K562 (cell line): ENCODE measurements around the gene RPS27. TPM values are rescaled to one million over a fixed set of nuclear protein-coding genes. Genes with fewer than 3 reads are reported as not detected.

Experiments
- ATF1 ChIP-seq, 2 experiments: fragments of 450-650 bp in 1 of 2; IDR thresholded peaks; 2 replicates each; pipeline ENCODE4 v1.6.1; 2016; ENCODE audit warnings: missing compliant biosample characterization in 1 of 2, missing genetic modification characterization in 1 of 2
- ATF7 ChIP-seq: fragments of 450-650 bp; IDR thresholded peaks from 2 replicates; pipeline ENCODE4 v1.7.1; 2014; ENCODE audit warnings: mild to moderate bottlenecking, moderate library complexity
- BACH1 ChIP-seq: fragments of 200-800 bp; sonication (Bioruptor generic); IDR thresholded peaks from 2 replicates; pipeline ENCODE4 v1.6.1; 2016; ENCODE audit warnings: missing genetic modification characterization, missing compliant biosample characterization
- BRCA1 ChIP-seq, 2 experiments: fragments of 450-650 bp in 1 of 2; sonication (generic) in 1 of 2; formaldehyde crosslinking in 1 of 2; IDR thresholded peaks; 2 replicates each; pipeline versions ENCODE4 v1.5.0 to v1.6.1; 2017 to 2020; ENCODE audit warnings: mild to moderate bottlenecking in 1 of 2, missing genetic modification reagents in 1 of 2
- GTF2A2 ChIP-seq: IDR thresholded peaks from 2 replicates; pipeline ENCODE4 v1.6.1; 2016; ENCODE audit warnings: mild to moderate bottlenecking, missing genetic modification characterization, missing compliant biosample characterization
- HDAC2 ChIP-seq: fragments of 450-650 bp; IDR thresholded peaks from 2 replicates; pipeline ENCODE4 v1.6.1; 2016; ENCODE audit warnings: mild to moderate bottlenecking
- JUND ChIP-seq, 2 experiments: IDR thresholded peaks; 2 replicates in 1 of 2; 3 replicates in 1 of 2; pipeline ENCODE4 v1.6.1; 2011; ENCODE audit warnings: borderline replicate concordance in 2 of 2, low read depth in 2 of 2, low read length in 2 of 2, improper control_type of control experiment in 1 of 2, missing biosample characterization in 1 of 2, missing genetic modification characterization in 1 of 2, missing genetic modification reagents in 1 of 2
- KDM1A ChIP-seq, 2 experiments: fragments of 450-650 bp; IDR thresholded peaks; 2 replicates each; pipeline ENCODE4 v1.6.1; 2016; ENCODE audit warnings: mild to moderate bottlenecking in 2 of 2
- KLF13 ChIP-seq: fragments of 450-650 bp; IDR thresholded peaks from 2 replicates; pipeline ENCODE4 v1.6.1; 2016; ENCODE audit warnings: missing genetic modification characterization, low read depth, mild to moderate bottlenecking, missing compliant biosample characterization, moderate library complexity, borderline replicate concordance
- MCM3 ChIP-seq: fragments of 450-650 bp; IDR thresholded peaks from 2 replicates; pipeline ENCODE4 v1.6.1; 2016
- NCOA2 ChIP-seq, 2 experiments: fragments of 450-650 bp; IDR thresholded peaks; 2 replicates each; pipeline ENCODE4 v1.6.1; 2018; ENCODE audit warnings: mild to moderate bottlenecking in 2 of 2, moderate library complexity in 1 of 2; ENCODE audit not compliant: partially characterized antibody in 2 of 2
- SAFB2 ChIP-seq: fragments of 200-400 bp; formaldehyde crosslinking; IDR thresholded peaks from 2 replicates; pipeline ENCODE4 v1.6.1; 2018; ENCODE audit warnings: borderline replicate concordance, low read length, low read depth, moderate library complexity; ENCODE audit not compliant: severe bottlenecking
- SIN3B ChIP-seq: fragments of 450-650 bp; IDR thresholded peaks from 2 replicates; pipeline ENCODE4 v1.6.1; 2017; ENCODE audit warnings: low read depth, mild to moderate bottlenecking, moderate library complexity
- SLC30A9 ChIP-seq: fragments of 250-450 bp; sonication (Bioruptor Pico); IDR thresholded peaks from 2 replicates; pipeline ENCODE4 v1.8.0; 2022; ENCODE audit warnings: mild to moderate bottlenecking, moderate library complexity
- ZBTB17 ChIP-seq: fragments of 450-650 bp; formaldehyde crosslinking; IDR thresholded peaks from 2 replicates; pipeline ENCODE4 v1.4.0; 2020; ENCODE audit warnings: mild to moderate bottlenecking
- ZNF143 ChIP-seq: sonication (generic); formaldehyde crosslinking; IDR thresholded peaks from 2 replicates; pipeline ENCODE4 v1.9.0; 2022; ENCODE audit warnings: mild to moderate bottlenecking, missing genetic modification reagents
- ZNF699 ChIP-seq: fragments of 250-450 bp; sonication (Bioruptor Pico); IDR thresholded peaks from 2 replicates; pipeline ENCODE4 v1.8.0; 2021; ENCODE audit warnings: mild to moderate bottlenecking, moderate library complexity; ENCODE audit not compliant: insufficient replicate concordance
- ZNF740 ChIP-seq, 3 experiments: fragments of 200-800 bp in 1 of 3; sonication (Bioruptor generic) in 1 of 3; sonication (generic) in 1 of 3; formaldehyde crosslinking in 1 of 3; IDR thresholded peaks; 2 replicates each; pipeline versions ENCODE4 v1.6.1 to v1.8.0; 2016 to 2022; ENCODE audit warnings: mild to moderate bottlenecking in 2 of 3, missing compliant biosample characterization in 2 of 3, missing genetic modification characterization in 2 of 3, missing genetic modification reagents in 1 of 3
- polyA plus RNA-seq, 8 experiments: library from polyadenylated mRNA; depleted of rRNA in 4 of 8; stranded (reverse) in 5 of 8; unstranded in 3 of 8; fragments of >200 nt; fragmentation: Nextera tagmentation in 2 of 8; fragmentation: Illumina TruSeq in 1 of 8; extraction: Ambion mirVana in 2 of 8; extraction: Trizol in 1 of 8; gene quantifications; 2 replicates each; pipeline versions ENCODE4 v1.2.1 to v1.2.3, GENCODE V29; 2011 to 2014; ENCODE audit warnings: inconsistent platforms in 1 of 8, missing spikeins in 1 of 8
- total RNA-seq, 7 experiments: library from RNA; depleted of rRNA in 6 of 7; stranded (reverse); fragments of >200 nt in 6 of 7; fragmentation: Illumina TruSeq in 2 of 7; extraction: Trizol in 2 of 7; gene quantifications; 2 replicates each; pipeline versions ENCODE4 v1.2.1 to v1.2.3, GENCODE V29; 2011 to 2021; ENCODE audit warnings: low replicate concordance in 1 of 7
- TF ChIP-seq, protein P1 (sequence below): fragments of 250-450 bp; sonication (Bioruptor Pico); IDR thresholded peaks from 2 replicates; pipeline ENCODE4 v1.5.0; 2022; ENCODE audit warnings: mild to moderate bottlenecking
- TF ChIP-seq, protein P2 (sequence below): fragments of 200-400 bp; formaldehyde crosslinking; IDR thresholded peaks from 2 replicates; pipeline ENCODE4 v1.6.1; 2017; ENCODE audit warnings: mild to moderate bottlenecking, low read depth, low read length, moderate library complexity
- TF ChIP-seq, protein P3 (sequence below): fragments of 250-450 bp; sonication (Bioruptor Pico); IDR thresholded peaks from 2 replicates; pipeline ENCODE4 v1.4.0; 2020

RPS27 gene
- total and polyA plus RNA-seq, 9 of the 15 experiments (the other 6 are each of a cell fraction or from before 2014, with no cell fraction given), result 2,091 to 9,377 (median 6,706) TPM

DNA sequence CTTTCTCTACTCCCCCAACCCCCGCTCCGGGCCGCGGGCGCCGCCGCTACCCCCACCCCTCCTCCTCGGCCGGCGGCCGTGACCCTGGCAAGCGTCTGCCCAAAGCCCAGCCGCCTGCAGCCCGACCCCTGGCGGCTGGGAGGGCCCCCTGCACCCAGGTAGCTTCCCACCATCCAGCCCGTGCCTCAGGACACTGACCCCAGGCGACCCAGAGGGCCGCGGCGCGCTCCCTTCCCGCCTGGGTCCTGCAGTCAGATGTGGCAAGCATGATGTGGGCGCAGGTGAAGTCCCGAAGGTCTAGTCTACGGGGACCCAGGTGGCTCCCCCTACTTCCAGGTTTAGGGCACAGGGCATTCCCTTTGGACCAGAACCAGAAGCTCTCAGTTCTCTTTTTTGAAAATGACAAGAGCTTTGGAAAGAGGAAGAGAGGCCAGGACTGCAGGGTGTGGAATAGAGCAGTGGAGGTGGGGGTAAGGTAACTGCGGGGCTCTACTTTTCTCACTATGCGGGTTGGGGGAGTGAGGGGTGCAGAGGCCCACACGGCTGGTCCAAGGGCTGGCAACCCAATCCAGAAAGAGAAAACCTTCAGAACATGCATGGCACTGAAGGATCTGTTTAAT is 43.8 kb upstream of the RPS27 start, which contains the start of gene DENND4B (continued):
- TF ChIP-seq KDM1A (IDR thresholded peaks at IDR 0.05), result no peak; a peak in 1 of 4 replicates
- TF ChIP-seq MCM3, result no peak
- no peak for TF ChIP-seq GTF2A2 (tag)
- no peak for TF ChIP-seq HDAC2
- TF ChIP-seq NCOA2 (IDR thresholded peaks at IDR 0.05; ENCODE audit: partially characterized antibody in 2 of 2), result no peak
- TF ChIP-seq, protein P1, sequence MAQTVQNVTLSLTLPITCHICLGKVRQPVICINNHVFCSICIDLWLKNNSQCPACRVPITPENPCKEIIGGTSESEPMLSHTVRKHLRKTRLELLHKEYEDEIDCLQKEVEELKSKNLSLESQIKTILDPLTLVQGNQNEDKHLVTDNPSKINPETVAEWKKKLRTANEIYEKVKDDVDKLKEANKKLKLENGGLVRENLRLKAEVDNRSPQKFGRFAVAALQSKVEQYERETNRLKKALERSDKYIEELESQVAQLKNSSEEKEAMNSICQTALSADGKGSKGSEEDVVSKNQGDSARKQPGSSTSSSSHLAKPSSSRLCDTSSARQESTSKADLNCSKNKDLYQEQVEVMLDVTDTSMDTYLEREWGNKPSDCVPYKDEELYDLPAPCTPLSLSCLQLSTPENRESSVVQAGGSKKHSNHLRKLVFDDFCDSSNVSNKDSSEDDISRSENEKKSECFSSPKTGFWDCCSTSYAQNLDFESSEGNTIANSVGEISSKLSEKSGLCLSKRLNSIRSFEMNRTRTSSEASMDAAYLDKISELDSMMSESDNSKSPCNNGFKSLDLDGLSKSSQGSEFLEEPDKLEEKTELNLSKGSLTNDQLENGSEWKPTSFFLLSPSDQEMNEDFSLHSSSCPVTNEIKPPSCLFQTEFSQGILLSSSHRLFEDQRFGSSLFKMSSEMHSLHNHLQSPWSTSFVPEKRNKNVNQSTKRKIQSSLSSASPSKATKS (CRISPR knock-in tag), result no peak
- TF ChIP-seq, protein P2, sequence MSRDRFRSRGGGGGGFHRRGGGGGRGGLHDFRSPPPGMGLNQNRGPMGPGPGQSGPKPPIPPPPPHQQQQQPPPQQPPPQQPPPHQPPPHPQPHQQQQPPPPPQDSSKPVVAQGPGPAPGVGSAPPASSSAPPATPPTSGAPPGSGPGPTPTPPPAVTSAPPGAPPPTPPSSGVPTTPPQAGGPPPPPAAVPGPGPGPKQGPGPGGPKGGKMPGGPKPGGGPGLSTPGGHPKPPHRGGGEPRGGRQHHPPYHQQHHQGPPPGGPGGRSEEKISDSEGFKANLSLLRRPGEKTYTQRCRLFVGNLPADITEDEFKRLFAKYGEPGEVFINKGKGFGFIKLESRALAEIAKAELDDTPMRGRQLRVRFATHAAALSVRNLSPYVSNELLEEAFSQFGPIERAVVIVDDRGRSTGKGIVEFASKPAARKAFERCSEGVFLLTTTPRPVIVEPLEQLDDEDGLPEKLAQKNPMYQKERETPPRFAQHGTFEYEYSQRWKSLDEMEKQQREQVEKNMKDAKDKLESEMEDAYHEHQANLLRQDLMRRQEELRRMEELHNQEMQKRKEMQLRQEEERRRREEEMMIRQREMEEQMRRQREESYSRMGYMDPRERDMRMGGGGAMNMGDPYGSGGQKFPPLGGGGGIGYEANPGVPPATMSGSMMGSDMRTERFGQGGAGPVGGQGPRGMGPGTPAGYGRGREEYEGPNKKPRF, result no peak
- no peak for TF ChIP-seq SIN3B
- TF ChIP-seq, protein P3, sequence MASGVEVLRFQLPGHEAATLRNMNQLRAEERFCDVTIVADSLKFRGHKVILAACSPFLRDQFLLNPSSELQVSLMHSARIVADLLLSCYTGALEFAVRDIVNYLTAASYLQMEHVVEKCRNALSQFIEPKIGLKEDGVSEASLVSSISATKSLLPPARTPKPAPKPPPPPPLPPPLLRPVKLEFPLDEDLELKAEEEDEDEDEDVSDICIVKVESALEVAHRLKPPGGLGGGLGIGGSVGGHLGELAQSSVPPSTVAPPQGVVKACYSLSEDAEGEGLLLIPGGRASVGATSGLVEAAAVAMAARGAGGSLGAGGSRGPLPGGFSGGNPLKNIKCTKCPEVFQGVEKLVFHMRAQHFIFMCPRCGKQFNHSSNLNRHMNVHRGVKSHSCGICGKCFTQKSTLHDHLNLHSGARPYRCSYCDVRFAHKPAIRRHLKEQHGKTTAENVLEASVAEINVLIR (CRISPR knock-in tag), result no peak
- TF ChIP-seq JUND (IDR thresholded peaks at IDR 0.05; ENCODE audit: borderline replicate concordance, low read depth, low read length), result 0 out of 2 replicates have a peak, but pooled peaks have one; percentile 36
- no peak; the same call in 2 of the 3 replicates for TF ChIP-seq JUND (tag; IDR thresholded peaks at IDR 0.05; ENCODE audit: borderline replicate concordance, low read depth, low read length)
- TF ChIP-seq ZBTB17, result no peak
- TF ChIP-seq BRCA1 (IDR thresholded peaks at IDR 0.05), result no peak
- no peak for TF ChIP-seq BRCA1 (CRISPR knock-in tag; IDR thresholded peaks at IDR 0.05)
- no peak for TF ChIP-seq ZNF699
- no peak for TF ChIP-seq KLF13
- no peak for TF ChIP-seq SLC30A9 (CRISPR knock-in tag)
- TF ChIP-seq ATF1 (CRISPR knock-in tag; IDR thresholded peaks at IDR 0.05), result no peak
- no peak for TF ChIP-seq ATF1 (tag; IDR thresholded peaks at IDR 0.05)
- TF ChIP-seq ATF7, result 0 out of 2 replicates have a peak, but pooled peaks have one; percentile 37
- no peak for TF ChIP-seq SAFB2
- no peak for TF ChIP-seq ZNF740 (CRISPR knock-in tag; IDR thresholded peaks at IDR 0.05)
- no peak for TF ChIP-seq ZNF740 (tag; IDR thresholded peaks at IDR 0.05)
- no peak for TF ChIP-seq BACH1
- TF ChIP-seq ZNF143 (CRISPR knock-in tag), result no peak
